Measurements from ENCODE around the gene GLT8D2. TPM values are rescaled to one million over a fixed set of nuclear protein-coding genes. Genes with fewer than 3 reads are reported as not detected.

GLT8D2 gene
- total RNA-seq, 2 experiments from 2014 or later: not detected

DNA sequence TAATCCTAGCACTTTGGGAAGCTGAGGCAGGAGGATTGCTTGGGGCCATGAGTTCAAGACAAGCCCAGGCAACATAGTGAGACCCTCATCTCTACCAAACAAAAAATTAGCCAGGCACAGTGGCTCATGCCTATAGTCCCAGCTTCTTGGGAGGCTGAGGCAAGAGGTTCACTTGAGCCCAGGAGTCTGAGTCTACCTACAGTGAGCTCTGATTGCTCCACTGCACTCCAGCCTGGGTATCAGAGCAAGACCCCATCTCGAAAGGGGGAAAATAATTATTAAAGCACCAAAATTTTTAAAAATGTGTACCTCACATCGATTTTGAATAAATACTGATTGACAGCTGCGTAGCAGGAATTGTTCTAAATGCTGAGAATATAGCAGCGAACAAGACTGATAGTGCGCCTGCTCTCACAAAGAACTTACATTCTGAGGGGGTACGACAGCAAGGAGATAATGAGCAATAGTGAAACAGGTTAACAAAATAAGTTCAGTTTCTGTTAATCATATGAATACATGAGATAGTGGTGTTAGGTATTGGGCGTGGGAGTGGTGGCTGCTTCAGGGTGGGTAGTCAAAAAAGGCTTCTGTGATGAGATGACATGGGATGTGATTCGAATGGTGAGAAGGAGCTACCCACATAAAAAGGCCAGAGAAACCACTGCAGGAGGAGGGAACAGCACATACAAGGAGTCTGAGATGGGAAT is 33.9 kb upstream of the GLT8D2 start:
- DNase-seq: no peak
- Mint-ChIP-seq H3K36me3 (ENCODE audit: low read depth) (peaks cover 86% of the 10 kb centered on the region), H3K4me1 (ENCODE audit: low read depth) (peaks cover 5% of the 10 kb centered on the region), H3K4me3 (no peak overlapping the region), H3K27ac (no peak overlapping the region), H3K27me3 (no peaks in the 10 kb centered on the region), H3K9me3 (no peaks in the 10 kb centered on the region)
- no peaks in the 10 kb centered on the region for H3K27me3 ChIP-seq (ENCODE audit: control insufficient read depth in 1 of 2, insufficient read depth in 2 of 2, low read length in 2 of 2)
- H3K9me3 ChIP-seq (ENCODE audit: control insufficient read depth in 1 of 2, insufficient read depth in 1 of 2, low read length in 2 of 2): no peaks in the 10 kb centered on the region
- POLR2A ChIA-PET: no interaction called here
- intact Hi-C loops (cut with DNase I, micrococcal nuclease): no loop called here
- no peak for ATAC-seq (ENCODE audit: poor library complexity)
- H3K4me3 ChIP-seq (ENCODE audit: low read length): no peak overlapping the region
- H3K27ac ChIP-seq (ENCODE audit: low read depth in 1 of 2, low read length in 2 of 2): no peak overlapping the region
- H3K4me1 ChIP-seq (ENCODE audit: insufficient read depth, low read length): no peaks in the 10 kb centered on the region
- CTCF ChIA-PET: interaction anchor here (1.0 to 1.4 kb wide), 2 partner anchors 13 to 26 kb away, joined by 3 to 5 read pairs; no protein-coding TSS in a partner anchor
- peaks cover 68% of the 10 kb centered on the region for H3K36me3 ChIP-seq (ENCODE audit: insufficient read depth, low read length)
- TF ChIP-seq, protein P1, sequence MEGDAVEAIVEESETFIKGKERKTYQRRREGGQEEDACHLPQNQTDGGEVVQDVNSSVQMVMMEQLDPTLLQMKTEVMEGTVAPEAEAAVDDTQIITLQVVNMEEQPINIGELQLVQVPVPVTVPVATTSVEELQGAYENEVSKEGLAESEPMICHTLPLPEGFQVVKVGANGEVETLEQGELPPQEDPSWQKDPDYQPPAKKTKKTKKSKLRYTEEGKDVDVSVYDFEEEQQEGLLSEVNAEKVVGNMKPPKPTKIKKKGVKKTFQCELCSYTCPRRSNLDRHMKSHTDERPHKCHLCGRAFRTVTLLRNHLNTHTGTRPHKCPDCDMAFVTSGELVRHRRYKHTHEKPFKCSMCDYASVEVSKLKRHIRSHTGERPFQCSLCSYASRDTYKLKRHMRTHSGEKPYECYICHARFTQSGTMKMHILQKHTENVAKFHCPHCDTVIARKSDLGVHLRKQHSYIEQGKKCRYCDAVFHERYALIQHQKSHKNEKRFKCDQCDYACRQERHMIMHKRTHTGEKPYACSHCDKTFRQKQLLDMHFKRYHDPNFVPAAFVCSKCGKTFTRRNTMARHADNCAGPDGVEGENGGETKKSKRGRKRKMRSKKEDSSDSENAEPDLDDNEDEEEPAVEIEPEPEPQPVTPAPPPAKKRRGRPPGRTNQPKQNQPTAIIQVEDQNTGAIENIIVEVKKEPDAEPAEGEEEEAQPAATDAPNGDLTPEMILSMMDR (IDR thresholded peaks at IDR 0.05): no peak

DNA sequence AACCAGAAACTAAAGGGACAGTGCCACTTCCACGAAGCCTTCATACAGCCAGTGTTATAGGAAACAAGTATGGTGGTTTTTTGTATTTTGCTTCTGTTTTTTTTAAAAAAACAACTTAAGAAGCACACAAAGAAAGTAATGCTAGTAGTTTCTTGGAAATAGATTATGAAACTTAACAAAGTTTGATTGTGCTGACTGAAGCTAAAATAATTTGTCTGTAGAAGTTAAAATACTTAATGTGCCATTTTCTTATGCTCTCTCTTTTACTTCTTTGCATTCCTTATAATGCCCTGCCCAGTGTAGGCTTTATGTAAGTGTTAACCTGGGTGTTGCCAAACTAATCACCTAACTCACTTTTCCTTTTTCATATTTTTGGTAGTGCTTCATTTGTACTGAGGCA is 30.8 kb upstream of the GLT8D2 start:
- Mint-ChIP-seq H3K4me1 (ENCODE audit: low read depth) (peaks cover 21% of the 10 kb centered on the region), H3K4me3 (no peak overlapping the region), H3K36me3 (ENCODE audit: low read depth) (peaks cover 81% of the 10 kb centered on the region), H3K27ac (no peak overlapping the region), H3K9me3 (no peaks in the 10 kb centered on the region), H3K27me3 (no peaks in the 10 kb centered on the region)
- ATAC-seq (ENCODE audit: poor library complexity) (no peak), DNase-seq (no peak)
- Histone ChIP-seq H3K36me3 (ENCODE audit: insufficient read depth, low read length) (peaks cover 44% of the 10 kb centered on the region), H3K4me1 (ENCODE audit: insufficient read depth, low read length) (no peaks in the 10 kb centered on the region), H3K27me3 (ENCODE audit: control insufficient read depth in 1 of 2, insufficient read depth in 2 of 2, low read length in 2 of 2) (no peaks in the 10 kb centered on the region), H3K4me3 (ENCODE audit: low read length) (no peak overlapping the region), H3K27ac (ENCODE audit: low read depth in 1 of 2, low read length in 2 of 2) (no peak overlapping the region), H3K9me3 (ENCODE audit: control insufficient read depth in 1 of 2, insufficient read depth in 1 of 2, low read length in 2 of 2) (no peaks in the 10 kb centered on the region)
- ChIA-PET POLR2A (no interaction called here), CTCF (no interaction called here)
- TF ChIP-seq, protein P1 (IDR thresholded peaks at IDR 0.05): no peak
- intact Hi-C loops (cut with DNase I, micrococcal nuclease): no loop called here

DNA sequence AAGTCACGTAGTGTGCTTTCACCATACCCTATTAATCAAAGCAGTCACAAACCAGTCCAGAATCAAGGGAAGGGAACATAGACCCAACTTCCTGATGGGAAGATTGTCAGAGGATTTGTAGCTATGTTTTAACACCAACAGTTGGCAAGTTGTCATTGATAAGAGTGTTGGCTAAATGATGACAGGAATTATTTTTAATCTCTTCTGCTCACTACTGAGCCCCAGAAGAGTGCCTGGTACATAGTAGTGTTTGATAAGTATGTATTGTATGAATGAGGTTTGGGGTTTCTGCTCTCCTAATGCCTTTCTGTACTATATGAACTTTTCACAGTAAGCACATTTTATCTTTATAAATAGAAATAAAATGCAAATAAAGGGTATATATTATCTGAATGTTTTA is 29.0 kb upstream of the GLT8D2 start:
- TF ChIP-seq, protein P1 (IDR thresholded peaks at IDR 0.05): no peak
- H3K36me3 Mint-ChIP-seq (ENCODE audit: low read depth): peaks cover 73% of the 10 kb centered on the region
- H3K27me3 Mint-ChIP-seq: no peaks in the 10 kb centered on the region
- ChIA-PET CTCF (interaction anchor here (1.3 to 1.4 kb wide), 2 partner anchors 21 to 30 kb away, joined by 3 to 5 read pairs; no protein-coding TSS in a partner anchor), POLR2A (no interaction called here)
- no peak overlapping the region for H3K4me3 Mint-ChIP-seq
- no peaks in the 10 kb centered on the region for H3K9me3 ChIP-seq (ENCODE audit: control insufficient read depth in 1 of 2, insufficient read depth in 1 of 2, low read length in 2 of 2)
- H3K4me1 Mint-ChIP-seq (ENCODE audit: low read depth): peaks cover 23% of the 10 kb centered on the region
- no peak overlapping the region for H3K27ac Mint-ChIP-seq
- H3K4me3 ChIP-seq (ENCODE audit: low read length): no peak overlapping the region
- intact Hi-C loops (cut with DNase I, micrococcal nuclease): no loop called here
- DNase-seq (no peak), ATAC-seq (ENCODE audit: poor library complexity) (no peak)
- H3K27ac ChIP-seq (ENCODE audit: low read depth in 1 of 2, low read length in 2 of 2): no peak overlapping the region
- no peaks in the 10 kb centered on the region for H3K27me3 ChIP-seq (ENCODE audit: control insufficient read depth in 1 of 2, insufficient read depth in 2 of 2, low read length in 2 of 2)
- no peaks in the 10 kb centered on the region for H3K9me3 Mint-ChIP-seq
- peaks cover 36% of the 10 kb centered on the region for H3K36me3 ChIP-seq (ENCODE audit: insufficient read depth, low read length)
- no peaks in the 10 kb centered on the region for H3K4me1 ChIP-seq (ENCODE audit: insufficient read depth, low read length)

Measured in CD4-positive, alpha-beta T cell (primary cell).